ENCODE results near the gene BACE2. TPM values are rescaled to one million over a fixed set of nuclear protein-coding genes. Genes with fewer than 3 reads are reported as not detected.

The BACE2 gene
- 20.9 TPM for total RNA-seq
- long read RNA-seq, transcript BACE2-202 (9 exons, 2,993 nt): major isoform, 19 of 38 reads
- long read RNA-seq, partial matches to known transcripts: 1 of 38 reads
- long read RNA-seq, other reads (novel, unspliced or antisense): 16 of 38 reads

DNA sequence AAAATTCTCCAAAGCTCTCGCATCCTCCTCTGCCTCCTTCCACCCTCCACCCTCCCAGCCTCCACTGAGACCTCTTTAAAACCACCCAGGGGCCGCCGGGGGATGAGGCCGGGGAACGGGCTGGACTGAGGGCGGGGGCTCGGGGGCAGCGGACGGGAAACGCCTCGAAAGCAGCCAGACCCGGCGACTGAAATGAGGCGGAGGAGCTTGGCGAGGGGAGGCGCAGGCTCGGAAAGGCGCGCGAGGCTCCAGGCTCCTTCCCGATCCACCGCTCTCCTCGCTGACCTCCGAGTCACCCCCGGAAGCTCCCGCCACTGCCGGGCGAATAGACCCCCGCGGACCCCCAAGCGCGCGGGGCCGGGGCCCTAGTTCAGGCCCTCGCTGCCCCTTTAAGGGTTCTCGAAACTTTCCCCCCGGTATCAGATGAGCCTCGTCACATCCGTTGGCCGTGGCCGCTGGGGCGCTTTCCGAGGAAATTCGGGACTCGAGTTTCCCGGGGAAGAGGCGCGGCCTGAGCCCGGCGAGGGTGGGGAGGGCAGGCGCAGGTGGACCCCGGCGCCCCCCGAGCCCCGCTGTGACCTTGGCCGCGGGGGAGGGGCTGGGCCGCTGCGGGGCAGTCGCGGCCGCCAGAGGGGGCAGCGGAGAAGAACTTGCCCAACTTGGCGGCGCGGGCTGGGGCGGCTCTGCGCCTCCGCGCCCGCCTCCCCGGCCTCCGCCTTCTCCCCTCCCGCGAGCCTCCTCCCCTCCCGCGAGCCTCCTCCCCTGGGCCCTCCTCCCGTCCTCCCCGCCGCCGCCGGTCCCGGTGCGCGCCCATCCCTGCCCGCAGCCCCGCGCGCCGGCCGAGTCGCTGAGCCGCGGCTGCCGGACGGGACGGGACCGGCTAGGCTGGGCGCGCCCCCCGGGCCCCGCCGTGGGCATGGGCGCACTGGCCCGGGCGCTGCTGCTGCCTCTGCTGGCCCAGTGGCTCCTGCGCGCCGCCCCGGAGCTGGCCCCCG, at the start of gene BACE2:
TSS of gene BACE2 (plus strand) at position 813 of the 995 bp plus-strand sequence. CDS start at position 917, 104 bp downstream.
- peak within 1 kb of the TSS; percentile 90 for H3K27ac ChIP-seq
- no peaks in the 10 kb centered on the region for H3K9me3 ChIP-seq
- H3K4me1 ChIP-seq: peaks cover 9% of the 10 kb centered on the region
- TF ChIP-seq, protein P1, sequence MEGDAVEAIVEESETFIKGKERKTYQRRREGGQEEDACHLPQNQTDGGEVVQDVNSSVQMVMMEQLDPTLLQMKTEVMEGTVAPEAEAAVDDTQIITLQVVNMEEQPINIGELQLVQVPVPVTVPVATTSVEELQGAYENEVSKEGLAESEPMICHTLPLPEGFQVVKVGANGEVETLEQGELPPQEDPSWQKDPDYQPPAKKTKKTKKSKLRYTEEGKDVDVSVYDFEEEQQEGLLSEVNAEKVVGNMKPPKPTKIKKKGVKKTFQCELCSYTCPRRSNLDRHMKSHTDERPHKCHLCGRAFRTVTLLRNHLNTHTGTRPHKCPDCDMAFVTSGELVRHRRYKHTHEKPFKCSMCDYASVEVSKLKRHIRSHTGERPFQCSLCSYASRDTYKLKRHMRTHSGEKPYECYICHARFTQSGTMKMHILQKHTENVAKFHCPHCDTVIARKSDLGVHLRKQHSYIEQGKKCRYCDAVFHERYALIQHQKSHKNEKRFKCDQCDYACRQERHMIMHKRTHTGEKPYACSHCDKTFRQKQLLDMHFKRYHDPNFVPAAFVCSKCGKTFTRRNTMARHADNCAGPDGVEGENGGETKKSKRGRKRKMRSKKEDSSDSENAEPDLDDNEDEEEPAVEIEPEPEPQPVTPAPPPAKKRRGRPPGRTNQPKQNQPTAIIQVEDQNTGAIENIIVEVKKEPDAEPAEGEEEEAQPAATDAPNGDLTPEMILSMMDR (IDR thresholded peaks at IDR 0.05): peak; percentile 56
- peak; percentile 90 for DNase-seq
- no peaks in the 10 kb centered on the region for H3K36me3 ChIP-seq
- ATAC-seq: peak; percentile 92
- H3K27me3 ChIP-seq: no peaks in the 10 kb centered on the region
- peak within 1 kb of the TSS; percentile 73 for H3K4me3 ChIP-seq
- intact Hi-C loops (cut with DNase I): no loop called here

GRCh38 chr21:41119901-41120300, 48.1 kb upstream of the BACE2 start:
- Histone ChIP-seq H3K27ac (no peak overlapping the region), H3K4me3 (no peak overlapping the region), H3K9me3 (no peaks in the 10 kb centered on the region), H3K4me1 (no peaks in the 10 kb centered on the region), H3K36me3 (no peaks in the 10 kb centered on the region), H3K27me3 (no peaks in the 10 kb centered on the region)
- intact Hi-C loops (cut with DNase I): no loop called here
- DNase-seq (no peak), ATAC-seq (no peak)
- TF ChIP-seq, protein P1 (IDR thresholded peaks at IDR 0.05): no peak

DNA sequence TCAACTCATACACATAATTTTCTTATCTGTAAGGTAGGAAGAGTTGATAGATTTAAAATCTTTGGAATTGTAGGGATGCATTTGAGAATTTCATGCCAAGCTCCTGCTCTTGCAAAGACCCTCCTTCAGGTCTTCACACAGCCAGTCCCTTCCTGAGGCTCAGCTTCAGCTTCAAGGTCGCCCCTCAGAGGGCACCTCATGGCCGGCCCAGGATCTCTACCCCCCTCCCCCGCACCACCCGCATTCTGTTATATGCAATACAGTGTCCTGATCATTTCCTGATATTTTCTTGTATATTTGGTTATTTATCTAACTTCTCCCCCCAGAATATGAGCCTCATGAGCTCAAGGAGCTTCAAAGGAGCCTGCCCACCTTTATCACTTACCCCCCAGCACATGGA, 47.0 kb upstream of the BACE2 start:
- DNase-seq: no peak
- Histone ChIP-seq H3K27me3 (no peaks in the 10 kb centered on the region), H3K4me3 (no peak overlapping the region), H3K27ac (no peak overlapping the region), H3K36me3 (no peaks in the 10 kb centered on the region), H3K9me3 (no peaks in the 10 kb centered on the region), H3K4me1 (no peaks in the 10 kb centered on the region)
- TF ChIP-seq, protein P1 (IDR thresholded peaks at IDR 0.05): no peak
- no peak for ATAC-seq
- intact Hi-C loops (cut with DNase I): no loop called here

- no peaks in the 10 kb centered on the region for H3K9me3 ChIP-seq
- no peaks in the 10 kb centered on the region for H3K27me3 ChIP-seq
- intact Hi-C loops (cut with DNase I): no loop called here
- TF ChIP-seq, protein P1 (IDR thresholded peaks at IDR 0.05): peak; percentile 86
- ATAC-seq: peak; percentile 96
- no peaks in the 10 kb centered on the region for H3K36me3 ChIP-seq
- peak; percentile 83 for DNase-seq
- no peaks in the 10 kb centered on the region for H3K4me1 ChIP-seq
- H3K4me3 ChIP-seq: no peak overlapping the region
- H3K27ac ChIP-seq: no peak overlapping the region
Observed at GRCh38 chr21:41121785-41122415, 46.1 kb upstream of the BACE2 start.

DNA sequence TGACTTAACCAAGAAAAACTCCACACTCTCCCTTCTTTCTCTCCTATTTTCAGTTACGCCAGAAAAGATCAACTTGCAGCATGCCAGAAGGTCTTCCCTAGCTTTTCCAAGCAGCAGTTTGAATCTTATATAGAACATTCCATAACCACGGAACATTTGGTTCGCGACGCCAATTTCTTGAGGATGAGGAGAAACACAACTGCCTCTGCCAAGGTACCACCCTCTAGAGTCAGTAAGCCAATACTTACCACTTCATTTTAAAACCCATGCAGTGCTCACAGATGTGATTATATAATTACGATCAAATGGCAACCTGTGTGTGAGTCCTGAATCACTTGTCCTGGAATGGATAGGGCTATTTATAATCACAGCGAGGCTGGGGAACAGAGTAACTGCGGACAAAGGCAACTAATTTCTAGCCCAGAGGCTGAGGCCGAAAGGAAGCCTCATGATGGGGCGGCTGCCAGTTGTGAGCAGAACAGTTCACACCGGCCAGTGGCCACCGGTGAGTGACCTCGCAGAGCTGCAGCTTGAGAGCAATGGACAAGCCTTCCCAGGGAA, 43.2 kb upstream of the BACE2 start:
- ATAC-seq (no peak), DNase-seq (no peak)
- no peaks in the 10 kb centered on the region for H3K9me3 ChIP-seq
- H3K36me3 ChIP-seq: no peaks in the 10 kb centered on the region
- no peak overlapping the region for H3K27ac ChIP-seq
- H3K4me1 ChIP-seq: no peaks in the 10 kb centered on the region
- no peaks in the 10 kb centered on the region for H3K27me3 ChIP-seq
- intact Hi-C loops (cut with DNase I): no loop called here
- TF ChIP-seq, protein P1 (IDR thresholded peaks at IDR 0.05): no peak
- H3K4me3 ChIP-seq: no peak overlapping the region
